ENCODE measurements around the gene SLC16A11.

DNA sequence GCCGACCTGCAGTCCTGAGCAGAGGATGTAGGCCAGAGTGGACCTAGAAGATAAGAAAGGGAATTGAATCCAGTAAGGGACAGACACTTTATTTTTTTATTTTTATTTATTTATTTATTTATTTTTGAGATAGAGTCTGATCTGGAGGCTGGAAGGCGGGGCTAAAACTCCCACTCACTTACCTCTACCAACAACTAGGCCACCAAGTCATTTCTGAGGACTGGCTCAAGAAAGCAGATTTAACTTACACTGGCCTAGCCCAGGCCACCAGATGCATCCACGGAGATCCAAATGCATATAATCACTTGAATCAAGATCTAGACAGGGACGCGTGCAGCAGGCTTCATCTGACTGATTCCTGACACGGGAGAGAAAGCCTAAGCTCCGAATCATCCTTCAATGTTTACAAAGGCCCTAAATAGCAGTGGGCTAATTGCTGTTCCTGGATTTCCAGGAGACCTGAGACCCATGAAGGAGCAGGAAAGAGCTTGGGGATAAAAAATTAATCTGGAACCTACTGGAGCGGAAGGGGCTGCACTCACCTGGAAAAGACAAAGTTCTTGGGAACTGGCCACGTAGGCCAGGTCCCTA is 49.1 kb downstream of the SLC16A11 start:
- TF ChIP-seq POLR2A (IDR thresholded peaks at IDR 0.05; ENCODE audit: low read depth, low read length) (no peak), POLR2AphosphoS5 (IDR thresholded peaks at IDR 0.05; ENCODE audit: low read depth, low read length) (no peak), TAF1 (IDR thresholded peaks at IDR 0.05; ENCODE audit: borderline replicate concordance, low read depth, low read length) (no peak)
